Colonic mucosa (tissue), 4 donors: ENCODE measurements around the gene PFKFB4. TPM values are rescaled to one million over a fixed set of nuclear protein-coding genes. Genes with fewer than 3 reads are reported as not detected.
A peak's percentile ranks its signal among the peaks of the same experiment; 100 is the strongest.

Experiments
- DNase-seq: peaks from one replicate; pipeline ENCODE4 v3.0.0-alpha.2; 2020
- H3K27ac ChIP-seq: fragments of 200-600 bp; one replicate; pipeline ENCODE4 v1.8.0; 2021
- H3K27me3 ChIP-seq: fragments of 200-600 bp; one replicate; pipeline ENCODE4 v1.8.0; 2021
- H3K36me3 ChIP-seq: fragments of 200-600 bp; one replicate; pipeline ENCODE4 v1.8.0; 2021
- H3K4me1 ChIP-seq: fragments of 200-600 bp; one replicate; pipeline ENCODE4 v1.8.0; 2021; ENCODE audit warnings: mild to moderate bottlenecking
- H3K4me3 ChIP-seq: fragments of 200-600 bp; one replicate; pipeline ENCODE4 v1.8.0; 2021
- H3K9ac ChIP-seq, 2 donors: one replicate each; pipeline ENCODE4 v1.7.0; 2013; ENCODE audit warnings: control low read depth in 2 of 2, low read depth in 2 of 2, low read length in 2 of 2
- H3K9me3 ChIP-seq: fragments of 200-600 bp; one replicate; pipeline ENCODE4 v1.8.0; 2021
- CTCF ChIP-seq: fragments of 200-600 bp; IDR thresholded peaks from one replicate; pipeline ENCODE4 v1.8.0; 2022; ENCODE audit warnings: antibody characterized with exemption, mild to moderate bottlenecking
- intact Hi-C: fragments of 100-400 bp; cut with DNase I; formaldehyde crosslinking; loops from one replicate; pipeline ENCODE4 v1.14.1; 2022
- total RNA-seq, 2 donors: library from RNA; stranded (reverse); fragmentation: NEBNext Ultra II Directional in 1 of 2; extraction: Animal tissue kit (Norgen Biotek cat#: 25700) in 1 of 2; gene quantifications; one replicate each; pipeline ENCODE4 v1.2.1, GENCODE V29; 2021
- donor health status: healthy.
- donor health status: DM: no; HTN: no; CAD: no.
- donor health status: DM: no; HTN: no; CAD: no.

The PFKFB4 gene
- total RNA-seq, 2 donors from 2014 or later: 8.1 to 51.0 TPM

- Histone ChIP-seq H3K4me3 (no peak overlapping the region), H3K36me3 (no peaks in the 10 kb centered on the region), H3K4me1 (no peaks in the 10 kb centered on the region), H3K9me3 (no peaks in the 10 kb centered on the region), H3K27ac (no peak overlapping the region), H3K27me3 (no peaks in the 10 kb centered on the region), H3K9ac (no peak overlapping the region)
- TF ChIP-seq CTCF: no peak
- DNase-seq: no peak
- intact Hi-C loops: no loop called here
These were observed 50.6 kb downstream of the PFKFB4 start for GRCh38 chr3:48505968-48506504.

- no peaks in the 10 kb centered on the region for H3K27me3 ChIP-seq
- no peak for TF ChIP-seq CTCF
- H3K27ac ChIP-seq: no peak overlapping the region
- peak overlapping the region in 1 of 2 donors; percentile 83 for H3K9ac ChIP-seq
- no peak for DNase-seq
- no peaks in the 10 kb centered on the region for H3K4me1 ChIP-seq
- no peaks in the 10 kb centered on the region for H3K9me3 ChIP-seq
- H3K4me3 ChIP-seq: no peak overlapping the region
- H3K36me3 ChIP-seq: no peaks in the 10 kb centered on the region
- intact Hi-C loops: no loop called here
These were observed 51.5 kb downstream of the PFKFB4 start for GRCh38 chr3:48505146-48505545.

- intact Hi-C loops: loop anchor here (5.0 kb wide), 1 partner anchor 37 kb away; a partner anchor contains a TSS
- peak; percentile 88 for DNase-seq
- H3K4me1 ChIP-seq: no peaks in the 10 kb centered on the region
These were observed 52.3 kb downstream of the PFKFB4 start, which contains the start of gene SHISA5 for GRCh38 chr3:48504051-48504946. SHISA5 (minus strand) TSS chr3:48504174; CDS start chr3:48504094, 80 bp downstream.

GRCh38 chr3:48503401-48504050, 53.1 kb downstream of the PFKFB4 start:
- Histone ChIP-seq H3K27me3 (no peaks in the 10 kb centered on the region), H3K9ac (peak overlapping the region; percentile 81 to 83), H3K36me3 (no peaks in the 10 kb centered on the region), H3K4me1 (no peaks in the 10 kb centered on the region), H3K27ac (peak overlapping the region; percentile 72), H3K9me3 (no peaks in the 10 kb centered on the region), H3K4me3 (peak overlapping the region; percentile 53)
- TF ChIP-seq CTCF: no peak
- intact Hi-C loops: loop anchor here (5.0 kb wide), 1 partner anchor 36 kb away; a partner anchor contains a TSS
- DNase-seq: peak; percentile 37

More at GRCh38 chr3:48504051-48504946, 52.3 kb downstream of the PFKFB4 start, which contains the start of gene SHISA5:
- Histone ChIP-seq H3K9me3 (no peaks in the 10 kb centered on the region), H3K4me3 (peak within 1 kb of the TSS; percentile 53), H3K27ac (peak within 1 kb of the TSS; percentile 72), H3K36me3 (no peaks in the 10 kb centered on the region), H3K9ac (peak within 1 kb of the TSS; percentile 81 to 83), H3K27me3 (no peaks in the 10 kb centered on the region)
- no peak for TF ChIP-seq CTCF

- H3K4me3 ChIP-seq: no peak overlapping the region
- no peaks in the 10 kb centered on the region for H3K9me3 ChIP-seq
- DNase-seq: no peak
- H3K9ac ChIP-seq: peak overlapping the region in 1 of 2 donors; percentile 81
- no peaks in the 10 kb centered on the region for H3K36me3 ChIP-seq
- H3K27me3 ChIP-seq: no peaks in the 10 kb centered on the region
- intact Hi-C loops: loop anchor here (5.0 kb wide), 1 partner anchor 35 kb away; a partner anchor contains a TSS
- TF ChIP-seq CTCF: no peak
- peak overlapping the region; percentile 72 for H3K27ac ChIP-seq
- H3K4me1 ChIP-seq: no peaks in the 10 kb centered on the region
These were observed 53.9 kb downstream of the PFKFB4 start for GRCh38 chr3:48502728-48503168.
